GM10248 (cell line): ENCODE results near the gene EXOC2.

ENCODE experiments used
- CTCF ChIA-PET: fragments of 300-600 bp; sonication (Branson Sonifier 250); formaldehyde crosslinking; extraction: SDS; loops from one replicate; lab custom pipeline; 2021; ENCODE audit warnings: antibody characterized with exemption; lab: Yijun Ruan, JAX
- POLR2A ChIA-PET: fragments of 350-650 bp; sonication (Branson Sonifier 250); formaldehyde crosslinking; extraction: SDS; loops from one replicate; lab custom pipeline; 2020; ENCODE audit warnings: antibody characterized with exemption; lab: Yijun Ruan, JAX
- DNase-seq: peaks from one replicate; pipeline ENCODE4 v3.0.0; 2012; ENCODE audit errors: extremely low spot score
- TF ChIP-seq, protein P1 (sequence below): IDR thresholded peaks from 2 replicates; pipeline ENCODE4 v1.5.1; 2012; ENCODE audit warnings: mild to moderate bottlenecking, low read depth; ENCODE audit errors: extremely low read depth, missing control alignments, control extremely low read depth

Gene EXOC2

DNA sequence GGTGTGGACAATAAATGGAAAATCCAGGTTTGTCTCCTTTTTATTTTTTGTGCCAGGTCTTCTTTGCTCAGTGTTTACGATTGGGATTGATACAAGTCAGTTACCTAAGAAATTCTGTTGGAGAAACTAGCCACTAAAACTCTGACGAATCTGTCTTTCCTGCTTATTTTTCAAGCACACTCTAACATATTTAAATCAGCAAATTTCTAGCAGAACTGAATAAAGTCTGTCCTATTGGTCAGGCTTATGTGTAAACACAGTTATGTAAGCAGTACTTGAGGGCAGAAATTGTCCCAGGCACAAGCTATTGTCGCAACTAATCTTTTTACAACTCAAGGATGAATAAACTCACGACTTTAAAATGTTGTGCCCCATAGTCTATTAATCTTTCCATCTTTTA, 12.1 kb upstream of the EXOC2 start:
- ChIA-PET CTCF (interaction anchor here (0.7 to 1.6 kb wide), 3 partner anchors 12 to 17 kb away, joined by 3 to 10 read pairs (median 4); partner anchors contain the start of gene EXOC2), POLR2A (no interaction called here)
- TF ChIP-seq, protein P1, sequence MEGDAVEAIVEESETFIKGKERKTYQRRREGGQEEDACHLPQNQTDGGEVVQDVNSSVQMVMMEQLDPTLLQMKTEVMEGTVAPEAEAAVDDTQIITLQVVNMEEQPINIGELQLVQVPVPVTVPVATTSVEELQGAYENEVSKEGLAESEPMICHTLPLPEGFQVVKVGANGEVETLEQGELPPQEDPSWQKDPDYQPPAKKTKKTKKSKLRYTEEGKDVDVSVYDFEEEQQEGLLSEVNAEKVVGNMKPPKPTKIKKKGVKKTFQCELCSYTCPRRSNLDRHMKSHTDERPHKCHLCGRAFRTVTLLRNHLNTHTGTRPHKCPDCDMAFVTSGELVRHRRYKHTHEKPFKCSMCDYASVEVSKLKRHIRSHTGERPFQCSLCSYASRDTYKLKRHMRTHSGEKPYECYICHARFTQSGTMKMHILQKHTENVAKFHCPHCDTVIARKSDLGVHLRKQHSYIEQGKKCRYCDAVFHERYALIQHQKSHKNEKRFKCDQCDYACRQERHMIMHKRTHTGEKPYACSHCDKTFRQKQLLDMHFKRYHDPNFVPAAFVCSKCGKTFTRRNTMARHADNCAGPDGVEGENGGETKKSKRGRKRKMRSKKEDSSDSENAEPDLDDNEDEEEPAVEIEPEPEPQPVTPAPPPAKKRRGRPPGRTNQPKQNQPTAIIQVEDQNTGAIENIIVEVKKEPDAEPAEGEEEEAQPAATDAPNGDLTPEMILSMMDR: no peak
- DNase-seq: no peak

DNA sequence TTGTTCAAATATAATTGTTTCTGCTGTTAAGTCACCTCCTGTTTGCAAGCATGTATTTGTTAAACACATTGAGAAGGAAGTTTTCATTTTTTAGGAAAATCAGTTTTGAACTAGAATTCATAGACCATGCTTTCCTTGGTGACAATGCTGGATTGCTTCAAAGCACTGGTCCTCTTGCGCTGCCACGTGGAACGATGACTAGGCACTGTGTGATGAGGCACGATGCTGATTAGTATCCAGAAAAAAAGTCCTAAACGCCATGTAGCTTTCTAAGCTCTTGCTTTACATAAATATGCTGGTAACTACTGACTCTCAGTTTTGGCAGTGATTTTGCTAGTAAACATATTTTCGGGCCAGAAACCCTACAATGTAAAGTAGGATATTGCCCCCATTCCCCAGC, 11.1 kb upstream of the EXOC2 start:
- ChIA-PET POLR2A (no interaction called here), CTCF (interaction anchor here (1.0 to 1.6 kb wide), 3 partner anchors 16 to 218 kb away, joined by 3 to 10 read pairs (median 4); no protein-coding TSS in a partner anchor)
- TF ChIP-seq, protein P1: no peak
- no peak for DNase-seq

DNA sequence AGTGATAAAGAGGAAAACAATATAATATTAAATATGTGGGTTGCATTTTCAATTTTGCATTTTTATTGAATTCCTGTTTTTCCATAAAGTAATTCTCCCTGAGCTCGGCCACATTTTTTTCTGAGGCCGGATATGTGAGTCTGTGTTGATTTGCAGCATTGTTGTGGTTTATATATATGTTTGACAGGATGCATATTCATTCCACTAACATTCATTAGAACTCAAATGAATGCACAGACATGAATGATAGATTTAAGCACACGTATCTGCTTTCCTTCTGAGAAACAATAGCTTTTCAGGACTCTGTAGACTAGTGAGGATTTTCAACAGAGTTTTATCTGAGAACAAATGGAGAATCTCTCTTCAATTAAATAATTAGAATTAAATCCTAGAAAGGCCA, 10.6 kb upstream of the EXOC2 start:
- POLR2A ChIA-PET: no interaction called here
- TF ChIP-seq, protein P1: no peak
- DNase-seq: no peak
- CTCF ChIA-PET: interaction anchor here (1.0 to 1.8 kb wide), 3 partner anchors 11 to 217 kb away, joined by 3 to 10 read pairs (median 3); partner anchors contain the start of gene EXOC2

DNA sequence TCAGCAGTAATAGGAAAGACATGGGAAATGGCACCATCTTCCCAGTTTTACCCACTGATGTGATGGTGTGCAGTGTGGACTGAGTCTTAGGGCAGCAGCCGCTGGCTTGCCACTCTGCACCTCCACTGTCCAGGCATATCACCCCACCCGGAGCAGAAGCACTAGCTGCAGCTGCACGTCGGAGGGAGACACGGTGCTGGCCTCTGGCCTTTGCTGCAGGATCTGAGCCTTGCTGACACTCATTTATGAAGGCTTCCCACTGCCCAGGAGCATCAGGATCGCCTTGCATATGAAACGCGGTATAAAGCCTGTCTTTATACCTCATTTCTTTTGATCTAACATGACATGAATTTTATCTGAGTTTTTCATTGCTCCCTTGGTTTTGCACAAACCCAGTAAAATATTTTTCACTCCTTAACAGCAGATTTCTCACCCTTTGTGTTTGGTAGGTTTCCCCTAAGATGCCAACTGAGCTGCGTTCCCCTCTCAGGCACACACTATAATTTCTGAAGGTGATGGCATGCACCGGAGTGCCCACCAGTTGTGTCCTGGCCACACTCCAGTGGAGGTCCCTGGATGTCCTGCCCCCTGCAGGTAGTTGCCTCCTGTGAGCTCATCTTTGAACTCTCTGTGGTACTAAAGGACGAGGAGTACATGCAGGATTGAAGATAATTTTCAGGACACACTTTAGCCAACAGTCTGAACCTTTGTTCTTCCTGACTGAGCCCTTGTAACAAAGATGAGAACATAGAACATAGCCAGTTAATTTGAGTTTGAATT, 9.0 kb upstream of the EXOC2 start:
- TF ChIP-seq, protein P1: no peak
- ChIA-PET POLR2A (no interaction called here), CTCF (interaction anchor here (0.9 to 1.8 kb wide), 3 partner anchors 9 to 21 kb away, joined by 3 read pairs; partner anchors contain the start of gene EXOC2)
- DNase-seq: no peak

DNA sequence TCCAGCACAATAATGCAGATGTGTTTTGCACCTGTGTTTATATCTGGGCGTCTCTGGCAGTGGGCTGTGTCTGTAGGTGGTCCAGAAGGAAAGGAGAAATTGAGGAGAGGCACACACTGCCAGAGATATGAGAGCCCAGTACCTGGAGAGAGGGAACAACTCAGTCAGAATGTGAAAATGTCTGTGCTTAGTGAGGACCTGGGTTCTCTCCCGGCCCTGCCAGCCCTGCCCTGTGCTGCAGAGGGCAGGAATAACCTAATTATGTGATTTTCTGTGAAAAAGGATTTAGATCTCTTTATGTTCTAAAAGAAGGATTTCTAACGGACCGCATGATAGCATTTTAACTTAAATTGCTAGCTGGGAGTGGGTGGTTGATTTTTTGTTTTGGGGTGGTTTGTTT, 8.3 kb upstream of the EXOC2 start:
- DNase-seq: no peak
- TF ChIP-seq, protein P1: no peak
- POLR2A ChIA-PET: no interaction called here
- CTCF ChIA-PET: interaction anchor here (0.9 to 1.1 kb wide), 3 partner anchors 13 to 19 kb away, joined by 3 read pairs; no protein-coding TSS in a partner anchor

DNA sequence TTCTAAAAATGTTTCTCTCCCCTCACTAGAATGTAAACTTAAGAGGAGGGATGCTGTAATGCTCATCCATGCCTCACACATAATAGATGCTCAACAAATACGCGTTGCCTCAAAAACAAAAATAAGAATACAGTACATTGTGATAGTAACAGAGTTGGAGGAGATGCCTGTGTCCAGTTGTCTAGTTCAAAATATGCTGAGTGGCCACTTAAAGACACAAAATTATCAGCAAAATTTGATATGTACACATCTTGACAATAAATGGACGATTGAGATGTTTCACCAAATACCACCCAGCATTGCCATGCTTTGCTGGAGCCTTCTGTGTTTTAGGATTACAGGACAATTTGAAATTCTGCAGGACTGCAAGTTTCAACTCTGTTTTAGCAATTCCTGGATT, 7.6 kb upstream of the EXOC2 start:
- DNase-seq: no peak
- ChIA-PET CTCF (interaction anchor here (0.9 kb wide), 2 partner anchors 12 to 15 kb away, joined by 3 read pairs; no protein-coding TSS in a partner anchor), POLR2A (no interaction called here)
- TF ChIP-seq, protein P1: no peak
